GM12875 (cell line): Measurements from ENCODE around the gene GRID2.

Experiments
- H3K4me3 ChIP-seq: one replicate; pipeline ENCODE4 v1.5.1; 2011; ENCODE audit warnings: low read depth, low read length, control low read depth
- CTCF ChIP-seq: IDR thresholded peaks from 2 replicates; pipeline ENCODE4 v1.5.1; 2011; ENCODE audit warnings: low read depth, mild to moderate bottlenecking, control low read depth, inconsistent platforms, low read length, moderate library complexity, borderline replicate concordance; ENCODE audit not compliant: insufficient read depth

GRID2 gene

DNA sequence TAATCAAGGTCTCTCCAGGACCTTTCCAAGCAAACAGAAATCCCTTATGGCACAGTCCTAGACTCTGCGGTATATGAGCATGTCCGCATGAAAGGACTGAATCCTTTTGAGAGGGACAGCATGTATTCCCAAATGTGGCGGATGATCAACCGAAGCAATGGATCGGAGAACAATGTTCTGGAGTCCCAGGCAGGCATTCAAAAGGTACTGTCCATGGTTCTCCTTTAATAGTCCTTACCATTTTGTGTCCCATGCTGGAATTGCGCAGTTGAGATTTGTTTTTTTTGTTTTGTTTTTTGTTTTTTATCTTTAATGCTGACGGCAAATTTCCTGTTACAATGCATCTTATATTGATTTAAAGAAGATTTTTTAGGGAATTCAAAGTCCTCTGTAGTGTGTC lies 1211.4 kb downstream of the GRID2 start:
- no peak for TF ChIP-seq CTCF
- no peak overlapping the region for H3K4me3 ChIP-seq

GRCh38 chr4:93529692-93530372 lies 1226.1 kb downstream of the GRID2 start:
- no peak overlapping the region for H3K4me3 ChIP-seq
- TF ChIP-seq CTCF, result no peak

DNA sequence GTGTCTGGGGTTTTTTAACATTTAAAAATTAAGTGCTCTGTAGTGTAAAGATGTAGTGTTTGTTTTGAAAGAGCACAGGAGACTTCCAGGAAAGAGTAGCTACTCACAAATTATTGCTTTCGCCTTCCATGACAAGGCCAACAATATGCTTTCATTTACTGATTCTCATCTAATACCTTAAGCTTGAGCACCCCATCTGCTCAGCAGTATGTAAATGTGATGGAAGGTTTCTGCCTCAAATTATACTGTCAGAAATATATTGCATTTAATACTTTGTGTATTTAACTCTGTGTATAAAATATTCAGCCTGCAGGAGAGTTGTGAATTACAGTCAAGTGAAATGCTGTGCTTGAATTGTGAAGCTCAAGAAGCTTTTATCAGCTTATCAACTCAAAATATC lies 1228.5 kb downstream of the GRID2 start:
- TF ChIP-seq CTCF, result no peak
- no peak overlapping the region for H3K4me3 ChIP-seq

DNA sequence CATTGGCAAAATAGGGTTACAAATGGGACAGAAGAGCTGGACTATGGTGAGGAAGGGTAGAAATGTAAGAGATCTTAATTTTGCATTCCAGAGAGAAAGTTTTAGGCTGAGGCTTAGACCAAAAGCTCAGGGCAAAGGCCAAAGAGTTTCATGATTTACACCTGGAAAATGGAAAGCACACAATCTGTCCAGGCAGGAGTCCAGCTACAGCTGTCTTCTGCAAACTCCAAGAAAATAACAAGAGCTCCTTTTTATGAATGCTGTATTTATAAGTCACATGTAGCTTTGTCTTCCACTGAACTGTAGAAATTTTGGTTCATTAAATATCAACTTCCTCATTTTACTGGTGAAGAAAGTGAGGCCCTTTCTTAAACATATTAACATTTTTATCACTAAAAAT lies 1236.8 kb downstream of the GRID2 start:
- no peak overlapping the region for H3K4me3 ChIP-seq
- TF ChIP-seq CTCF, result no peak

- no peak overlapping the region for H3K4me3 ChIP-seq
- TF ChIP-seq CTCF, result no peak
Measured at GRCh38 chr4:93561842-93562241, 1258.1 kb downstream of the GRID2 start.

GRCh38 chr4:93568758-93569157 lies 1265.0 kb downstream of the GRID2 start:
- TF ChIP-seq CTCF, result no peak
- H3K4me3 ChIP-seq, result no peak overlapping the region

GRCh38 chr4:93573285-93573684 lies 1269.5 kb downstream of the GRID2 start:
- H3K4me3 ChIP-seq, result no peak overlapping the region
- no peak for TF ChIP-seq CTCF
